Measurements from ENCODE around the gene CNIH1. TPM values are rescaled to one million over a fixed set of nuclear protein-coding genes. Genes with fewer than 3 reads are reported as not detected.

Gene CNIH1
- total and polyA plus RNA-seq, 2 of the 13 experiments (the other 11 are each of a cell fraction or from before 2014, with no cell fraction given): 166 to 421 TPM

DNA sequence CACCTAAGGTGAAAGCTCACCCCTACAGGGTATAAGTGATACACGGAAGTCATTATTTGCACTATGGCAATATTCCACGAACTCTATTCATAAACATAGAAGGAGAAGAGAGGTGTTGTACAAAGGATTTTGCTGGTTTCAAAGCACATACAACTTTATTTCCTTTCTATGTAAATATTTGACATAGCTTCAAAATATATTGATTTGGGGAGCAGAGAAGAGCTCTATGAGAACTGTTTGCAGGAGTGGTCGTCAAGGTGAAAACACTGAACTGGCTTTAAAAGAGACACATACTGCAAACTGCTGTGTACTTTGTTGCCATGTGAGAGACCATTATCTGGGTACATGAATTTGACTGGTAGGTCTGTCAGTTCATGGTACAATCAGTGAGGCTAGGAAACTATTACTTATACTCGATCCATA lies 16.7 kb downstream of the CNIH1 start (continued):
- TF ChIP-seq, protein P1, sequence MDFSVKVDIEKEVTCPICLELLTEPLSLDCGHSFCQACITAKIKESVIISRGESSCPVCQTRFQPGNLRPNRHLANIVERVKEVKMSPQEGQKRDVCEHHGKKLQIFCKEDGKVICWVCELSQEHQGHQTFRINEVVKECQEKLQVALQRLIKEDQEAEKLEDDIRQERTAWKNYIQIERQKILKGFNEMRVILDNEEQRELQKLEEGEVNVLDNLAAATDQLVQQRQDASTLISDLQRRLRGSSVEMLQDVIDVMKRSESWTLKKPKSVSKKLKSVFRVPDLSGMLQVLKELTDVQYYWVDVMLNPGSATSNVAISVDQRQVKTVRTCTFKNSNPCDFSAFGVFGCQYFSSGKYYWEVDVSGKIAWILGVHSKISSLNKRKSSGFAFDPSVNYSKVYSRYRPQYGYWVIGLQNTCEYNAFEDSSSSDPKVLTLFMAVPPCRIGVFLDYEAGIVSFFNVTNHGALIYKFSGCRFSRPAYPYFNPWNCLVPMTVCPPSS (IDR thresholded peaks at IDR 0.05): no peak
- TF ChIP-seq, protein P2, sequence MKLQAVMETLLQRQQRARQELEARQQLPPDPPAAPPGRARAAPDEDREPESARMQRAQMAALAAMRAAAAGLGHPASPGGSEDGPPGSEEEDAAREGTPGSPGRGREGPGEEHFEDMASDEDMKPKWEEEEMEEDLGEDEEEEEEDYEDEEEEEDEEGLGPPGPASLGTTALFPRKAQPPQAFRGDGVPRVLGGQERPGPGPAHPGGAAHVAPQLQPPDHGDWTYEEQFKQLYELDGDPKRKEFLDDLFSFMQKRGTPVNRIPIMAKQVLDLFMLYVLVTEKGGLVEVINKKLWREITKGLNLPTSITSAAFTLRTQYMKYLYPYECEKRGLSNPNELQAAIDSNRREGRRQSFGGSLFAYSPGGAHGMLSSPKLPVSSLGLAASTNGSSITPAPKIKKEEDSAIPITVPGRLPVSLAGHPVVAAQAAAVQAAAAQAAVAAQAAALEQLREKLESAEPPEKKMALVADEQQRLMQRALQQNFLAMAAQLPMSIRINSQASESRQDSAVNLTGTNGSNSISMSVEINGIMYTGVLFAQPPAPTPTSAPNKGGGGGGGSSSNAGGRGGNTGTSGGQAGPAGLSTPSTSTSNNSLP (IDR thresholded peaks at IDR 0.05; ENCODE audit: low read depth, low read length): peak; percentile 88
- TF ChIP-seq PHF8 (CRISPR knock-in tag; IDR thresholded peaks at IDR 0.05): no peak
- no peak for TF ChIP-seq ZBTB38 (CRISPR knock-in tag; IDR thresholded peaks at IDR 0.05)
- TF ChIP-seq, protein P3, sequence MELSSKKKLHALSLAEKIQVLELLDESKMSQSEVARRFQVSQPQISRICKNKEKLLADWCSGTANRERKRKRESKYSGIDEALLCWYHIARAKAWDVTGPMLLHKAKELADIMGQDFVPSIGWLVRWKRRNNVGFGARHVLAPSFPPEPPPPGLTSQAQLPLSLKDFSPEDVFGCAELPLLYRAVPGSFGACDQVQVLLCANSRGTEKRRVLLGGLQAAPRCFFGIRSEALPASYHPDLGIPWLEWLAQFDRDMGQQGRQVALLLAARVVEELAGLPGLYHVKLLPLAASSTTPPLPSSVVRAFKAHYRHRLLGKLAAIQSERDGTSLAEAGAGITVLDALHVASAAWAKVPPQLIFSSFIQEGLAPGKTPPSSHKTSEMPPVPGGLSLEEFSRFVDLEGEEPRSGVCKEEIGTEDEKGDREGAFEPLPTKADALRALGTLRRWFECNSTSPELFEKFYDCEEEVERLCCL (CRISPR knock-in tag; IDR thresholded peaks at IDR 0.05; ENCODE audit: borderline replicate concordance): no peak
- TF ChIP-seq YEATS4 (CRISPR knock-in tag; IDR thresholded peaks at IDR 0.05; ENCODE audit: borderline replicate concordance): no peak
- TF ChIP-seq ZNF674 (CRISPR knock-in tag; IDR thresholded peaks at IDR 0.05; ENCODE audit: low read depth): no peak
- peak; percentile 17; the same call in 1 of the 2 replicates for TF ChIP-seq ZNF614 (CRISPR knock-in tag; IDR thresholded peaks at IDR 0.05; ENCODE audit: borderline replicate concordance)
- TF ChIP-seq DNMT1 (CRISPR knock-in tag; IDR thresholded peaks at IDR 0.05): no peak
- TF ChIP-seq FOXK2 (IDR thresholded peaks at IDR 0.05): peak; percentile 76
- no peak for TF ChIP-seq TCF12 (IDR thresholded peaks at IDR 0.05)
- TF ChIP-seq TCF12 (CRISPR knock-in tag; IDR thresholded peaks at IDR 0.05): peak; percentile 80; the same call in 1 of the 2 replicates
- TF ChIP-seq, protein P4, sequence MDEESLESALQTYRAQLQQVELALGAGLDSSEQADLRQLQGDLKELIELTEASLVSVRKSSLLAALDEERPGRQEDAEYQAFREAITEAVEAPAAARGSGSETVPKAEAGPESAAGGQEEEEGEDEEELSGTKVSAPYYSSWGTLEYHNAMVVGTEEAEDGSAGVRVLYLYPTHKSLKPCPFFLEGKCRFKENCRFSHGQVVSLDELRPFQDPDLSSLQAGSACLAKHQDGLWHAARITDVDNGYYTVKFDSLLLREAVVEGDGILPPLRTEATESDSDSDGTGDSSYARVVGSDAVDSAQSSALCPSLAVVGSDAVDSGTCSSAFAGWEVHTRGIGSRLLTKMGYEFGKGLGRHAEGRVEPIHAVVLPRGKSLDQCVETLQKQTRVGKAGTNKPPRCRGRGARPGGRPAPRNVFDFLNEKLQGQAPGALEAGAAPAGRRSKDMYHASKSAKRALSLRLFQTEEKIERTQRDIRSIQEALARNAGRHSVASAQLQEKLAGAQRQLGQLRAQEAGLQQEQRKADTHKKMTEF (CRISPR knock-in tag; IDR thresholded peaks at IDR 0.05): peak; percentile 86
- TF ChIP-seq REXO4 (CRISPR knock-in tag; IDR thresholded peaks at IDR 0.05; ENCODE audit: borderline replicate concordance): no peak
- TF ChIP-seq DPF2 (CRISPR knock-in tag; IDR thresholded peaks at IDR 0.05; ENCODE audit: borderline replicate concordance, low read depth): no peak; the same call in 1 of the 2 replicates
- TF ChIP-seq YY1 (IDR thresholded peaks at IDR 0.05; ENCODE audit: insufficient read depth, insufficient replicate concordance, low read depth, low read length): no peak
- no peak for TF ChIP-seq CHD2 (IDR thresholded peaks at IDR 0.05; ENCODE audit: low read depth, low read length)
- TF ChIP-seq EHMT2 (IDR thresholded peaks at IDR 0.05; ENCODE audit: borderline replicate concordance, low read depth, low read length): no peak
- TF ChIP-seq ZNF652 (CRISPR knock-in tag; IDR thresholded peaks at IDR 0.05; ENCODE audit: borderline replicate concordance, low read depth): no peak; the same call in 1 of the 2 replicates
- no peak for TF ChIP-seq NR3C1 (CRISPR knock-in tag; IDR thresholded peaks at IDR 0.05)
- TF ChIP-seq, protein P5, sequence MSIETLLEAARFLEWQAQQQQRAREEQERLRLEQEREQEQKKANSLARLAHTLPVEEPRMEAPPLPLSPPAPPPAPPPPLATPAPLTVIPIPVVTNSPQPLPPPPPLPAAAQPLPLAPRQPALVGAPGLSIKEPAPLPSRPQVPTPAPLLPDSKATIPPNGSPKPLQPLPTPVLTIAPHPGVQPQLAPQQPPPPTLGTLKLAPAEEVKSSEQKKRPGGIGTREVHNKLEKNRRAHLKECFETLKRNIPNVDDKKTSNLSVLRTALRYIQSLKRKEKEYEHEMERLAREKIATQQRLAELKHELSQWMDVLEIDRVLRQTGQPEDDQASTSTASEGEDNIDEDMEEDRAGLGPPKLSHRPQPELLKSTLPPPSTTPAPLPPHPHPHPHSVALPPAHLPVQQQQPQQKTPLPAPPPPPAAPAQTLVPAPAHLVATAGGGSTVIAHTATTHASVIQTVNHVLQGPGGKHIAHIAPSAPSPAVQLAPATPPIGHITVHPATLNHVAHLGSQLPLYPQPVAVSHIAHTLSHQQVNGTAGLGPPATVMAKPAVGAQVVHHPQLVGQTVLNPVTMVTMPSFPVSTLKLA (IDR thresholded peaks at IDR 0.05): no peak

All from HepG2 (cell line).